HepG2 (cell line): ENCODE results near the gene LRRTM3. TPM values are rescaled to one million over a fixed set of nuclear protein-coding genes. Genes with fewer than 3 reads are reported as not detected.

Experiments
- ATAC-seq: fragments of 200-7000 bp; cut with Tn5 transposase; 3 replicates; pipeline ENCODE4 v1.9.1; 2020; ENCODE audit warnings: mild to moderate bottlenecking, moderate library complexity
- BruUV-seq: library from RNA; stranded (reverse); fragments of 400-500 nt; replicated peaks from 2 replicates; lab custom pipeline; 2021; lab: Mats Ljungman, UMichigan
- CTCF ChIA-PET: fragments of 300-600 bp; formaldehyde crosslinking; extraction: SDS; loops from one replicate; lab custom pipeline; 2021; ENCODE audit warnings: low total read pairs, inconsistent platforms, low intra/inter-chr PET ratio; lab: Yijun Ruan, JAX
- POLR2A ChIA-PET: fragments of 350-600 bp; sonication (Branson Sonifier 250); formaldehyde crosslinking; loops from one replicate; lab custom pipeline; 2020; ENCODE audit warnings: antibody characterized with exemption, inconsistent platforms; lab: Yijun Ruan, JAX
- DNase-seq: peaks from one replicate; pipeline ENCODE4 v3.0.0-alpha.2; 2015; ENCODE audit warnings: low spot score
- FAIRE-seq: peaks from 3 replicates; lab custom pipeline; 2011; peaks lifted over from hg19 to GRCh38; lab: Jason Lieb, UNC
- H2AFZ ChIP-seq: one replicate; pipeline ENCODE4 v1.6.1; 2011; ENCODE audit warnings: low read length, inconsistent platforms
- H3K27ac ChIP-seq: fragments of 300-600 bp; 3 replicates; pipeline ENCODE4 v1.8.0; 2011; ENCODE audit warnings: mixed run types, mild to moderate bottlenecking, mixed read lengths, low read length, inconsistent platforms; ENCODE audit not compliant: insufficient read depth; ENCODE audit errors: extremely low read length
- H3K27me3 ChIP-seq, 2 experiments: fragments of 200-600 bp in 1 of 2; 2 replicates in 1 of 2; 3 replicates in 1 of 2; pipeline versions ENCODE4 v1.6.0 to v1.8.0; 2011; ENCODE audit warnings: low read length in 2 of 2, mild to moderate bottlenecking in 2 of 2, moderate library complexity in 2 of 2, inconsistent platforms in 1 of 2; ENCODE audit not compliant: insufficient read depth in 2 of 2, control insufficient read depth in 1 of 2
- H3K36me3 ChIP-seq, 2 experiments: fragments of 200-600 bp in 1 of 2; replicated peaks in 1 of 2; 2 replicates in 1 of 2; 3 replicates in 1 of 2; pipeline versions ENCODE4 v1.5.1 to v1.8.0; 2011; ENCODE audit warnings: low read length in 2 of 2, inconsistent platforms in 1 of 2; ENCODE audit not compliant: insufficient read depth in 2 of 2, control insufficient read depth in 1 of 2
- H3K4me1 ChIP-seq: 2 replicates; pipeline ENCODE4 v1.5.1; 2012; ENCODE audit warnings: low read length, inconsistent platforms; ENCODE audit not compliant: insufficient read depth
- H3K4me2 ChIP-seq: 2 replicates; pipeline ENCODE4 v1.6.0; 2011; ENCODE audit warnings: low read depth, low read length, inconsistent platforms
- H3K4me3 ChIP-seq, 3 experiments: fragments of 200-600 bp in 1 of 3; sonication (generic), shearing (Covaris generic) in 1 of 3; replicated peaks in 1 of 3; 2 replicates each; pipeline ENCODE4 v1.5.1; 2011 to 2016; ENCODE audit warnings: low read length in 3 of 3, inconsistent platforms in 2 of 3, low read depth in 2 of 3, mild to moderate bottlenecking in 2 of 3, control low read depth in 1 of 3, mixed read lengths in 1 of 3; ENCODE audit not compliant: insufficient read depth in 1 of 3
- H3K79me2 ChIP-seq: one replicate; pipeline ENCODE4 v1.6.1; 2011; ENCODE audit warnings: low read length, inconsistent platforms; ENCODE audit not compliant: insufficient read depth
- H3K9ac ChIP-seq: 2 replicates; pipeline ENCODE4 v1.6.0; 2011; ENCODE audit warnings: mild to moderate bottlenecking, low read depth, low read length, inconsistent platforms; ENCODE audit not compliant: insufficient read depth
- H3K9me3 ChIP-seq: 2 replicates; pipeline ENCODE4 v1.5.1; 2012; ENCODE audit warnings: mild to moderate bottlenecking, low read length
- H4K20me1 ChIP-seq: 2 replicates; pipeline ENCODE4 v1.6.0; 2011; ENCODE audit warnings: inconsistent platforms, mild to moderate bottlenecking, low read length, moderate library complexity; ENCODE audit not compliant: insufficient read depth
- AGO1 ChIP-seq: fragments of 200-400 bp; formaldehyde crosslinking; IDR thresholded peaks from 2 replicates; pipeline ENCODE4 v1.6.1; 2017; ENCODE audit warnings: mild to moderate bottlenecking, low read depth, low read length, moderate library complexity; ENCODE audit not compliant: poor library complexity, severe bottlenecking
- CENPT ChIP-seq: sonication (generic); formaldehyde crosslinking; IDR thresholded peaks from 2 replicates; pipeline ENCODE4 v1.8.0; 2022; ENCODE audit warnings: low read depth, mild to moderate bottlenecking, moderate library complexity, missing genetic modification reagents
- ERF ChIP-seq: IDR thresholded peaks from 2 replicates; pipeline ENCODE4 v1.6.1; 2018; ENCODE audit warnings: missing biosample characterization, missing genetic modification reagents
- HBP1 ChIP-seq: IDR thresholded peaks from 2 replicates; pipeline ENCODE4 v1.6.1; 2016; ENCODE audit warnings: low read depth, control low read depth
- MED13 ChIP-seq: sonication (generic); formaldehyde crosslinking; IDR thresholded peaks from 2 replicates; pipeline ENCODE4 v1.5.0; 2020; ENCODE audit warnings: missing genetic modification reagents
- MIXL1 ChIP-seq: IDR thresholded peaks from 2 replicates; pipeline ENCODE4 v1.6.1; 2016
- POLR2G ChIP-seq: fragments of 200-400 bp; formaldehyde crosslinking; IDR thresholded peaks from 2 replicates; pipeline ENCODE4 v1.6.1; 2018; ENCODE audit warnings: mild to moderate bottlenecking, low read depth, low read length, moderate library complexity
- RNF219 ChIP-seq: sonication (generic); formaldehyde crosslinking; IDR thresholded peaks from 2 replicates; pipeline ENCODE4 v1.5.0; 2020; ENCODE audit warnings: mild to moderate bottlenecking, missing genetic modification reagents
- ZNF784 ChIP-seq: sonication (generic); formaldehyde crosslinking; IDR thresholded peaks from 2 replicates; pipeline ENCODE4 v1.5.1; 2020; ENCODE audit warnings: missing genetic modification reagents, mild to moderate bottlenecking, borderline replicate concordance
- WGBS: methylation state at CpG from one replicate; pipeline ENCODE4 v1.1.6; 2017; ENCODE audit warnings: low lambda C conversion rate; 5-methylcytosine and 5-hydroxymethylcytosine counted together
- in situ Hi-C: cut with HindIII; loops from 2 replicates; pipeline ENCODE4 v1.10.0; 2017; ENCODE audit warnings: low pct_unique_long_range_greater_than_20kb; ENCODE audit not compliant: extremely low pct_ligation_motif_present
- intact Hi-C: fragments of 100-400 bp; cut with micrococcal nuclease; formaldehyde crosslinking; loops from one replicate; pipeline ENCODE4 v1.10.0; 2022; ENCODE audit not compliant: unreplicated experiment
- polyA plus RNA-seq, 8 experiments: library from polyadenylated mRNA; depleted of rRNA in 3 of 8; stranded (reverse) in 7 of 8; unstranded in 1 of 8; fragments of >200 nt; fragmentation: Illumina TruSeq in 4 of 8; extraction: Trizol in 4 of 8; gene quantifications; 2 replicates each; pipeline versions ENCODE4 v1.2.1 to v1.2.3, GENCODE V29; 2011 to 2016; ENCODE audit warnings: low read depth in 4 of 8, missing spikeins in 1 of 8, mixed read lengths in 1 of 8; ENCODE audit not compliant: insufficient read depth in 1 of 8
- total RNA-seq, 5 experiments: library from RNA; depleted of rRNA; stranded (reverse); fragments of >200 nt; fragmentation: Illumina TruSeq; extraction: Trizol; gene quantifications; 2 replicates each; pipeline ENCODE4 v1.2.3, GENCODE V29; 2016; ENCODE audit warnings: low read depth in 1 of 5
- TF ChIP-seq, protein P1 (sequence below): sonication (generic); formaldehyde crosslinking; IDR thresholded peaks from 2 replicates; pipeline ENCODE4 v1.4.0; 2020; ENCODE audit warnings: mild to moderate bottlenecking, missing genetic modification reagents, borderline replicate concordance
- TF ChIP-seq, protein P2 (sequence below): sonication (generic); formaldehyde crosslinking; IDR thresholded peaks from 2 replicates; pipeline ENCODE4 v1.5.0; 2020; ENCODE audit warnings: missing genetic modification reagents

The LRRTM3 gene
- total and polyA plus RNA-seq, 2 of the 13 experiments (the other 11 are each of a cell fraction or from before 2014, with no cell fraction given), result not detected

GRCh38 chr10:66877361-66877760 is 48.5 kb upstream of the LRRTM3 start:
- no peaks in the 10 kb centered on the region for H3K4me1 ChIP-seq
- no peak for ATAC-seq
- no peaks in the 10 kb centered on the region for H3K36me3 ChIP-seq
- no peak overlapping the region for H3K27ac ChIP-seq
- no peak overlapping the region for H3K4me3 ChIP-seq
- FAIRE-seq, result no peak
- no peaks in the 10 kb centered on the region for H3K79me2 ChIP-seq
- ChIA-PET POLR2A (no interaction called here), CTCF (no interaction called here)
- intact Hi-C loops (no loop called here), in situ Hi-C loops (no loop called here)
- H3K4me2 ChIP-seq, result no peak overlapping the region
- no peak overlapping the region for H3K9ac ChIP-seq
- no peak overlapping the region for H2AFZ ChIP-seq
- WGBS, result 0% methylated on average over 2 of the region's 2 CpGs
- TF ChIP-seq MIXL1 (CRISPR knock-in tag) (no peak), ERF (no peak), MED13 (CRISPR knock-in tag) (no peak), RNF219 (CRISPR knock-in tag) (no peak), POLR2G (no peak), CENPT (CRISPR knock-in tag) (no peak), AGO1 (no peak), ZNF784 (CRISPR knock-in tag) (no peak), HBP1 (CRISPR knock-in tag) (no peak)
- TF ChIP-seq, protein P1, sequence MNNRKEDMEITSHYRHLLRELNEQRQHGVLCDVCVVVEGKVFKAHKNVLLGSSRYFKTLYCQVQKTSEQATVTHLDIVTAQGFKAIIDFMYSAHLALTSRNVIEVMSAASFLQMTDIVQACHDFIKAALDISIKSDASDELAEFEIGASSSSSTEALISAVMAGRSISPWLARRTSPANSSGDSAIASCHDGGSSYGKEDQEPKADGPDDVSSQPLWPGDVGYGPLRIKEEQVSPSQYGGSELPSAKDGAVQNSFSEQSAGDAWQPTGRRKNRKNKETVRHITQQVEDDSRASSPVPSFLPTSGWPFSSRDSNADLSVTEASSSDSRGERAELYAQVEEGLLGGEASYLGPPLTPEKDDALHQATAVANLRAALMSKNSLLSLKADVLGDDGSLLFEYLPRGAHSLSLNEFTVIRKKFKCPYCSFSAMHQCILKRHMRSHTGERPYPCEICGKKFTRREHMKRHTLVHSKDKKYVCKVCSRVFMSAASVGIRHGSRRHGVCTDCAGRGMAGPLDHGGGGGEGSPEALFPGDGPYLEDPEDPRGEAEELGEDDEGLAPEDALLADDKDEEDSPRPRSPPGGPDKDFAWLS (CRISPR knock-in tag), result no peak
- TF ChIP-seq, protein P2, sequence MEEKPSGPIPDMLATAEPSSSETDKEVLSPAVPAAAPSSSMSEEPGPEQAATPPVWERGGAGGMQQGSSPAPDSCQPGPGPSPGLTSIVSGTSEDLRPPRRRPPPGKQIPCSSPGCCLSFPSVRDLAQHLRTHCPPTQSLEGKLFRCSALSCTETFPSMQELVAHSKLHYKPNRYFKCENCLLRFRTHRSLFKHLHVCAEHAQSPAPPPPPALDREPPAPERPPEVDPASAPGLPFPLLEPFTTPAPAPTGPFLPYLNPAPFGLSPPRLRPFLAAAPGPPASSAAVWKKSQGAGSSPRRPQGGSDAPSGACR, result no peak
- no peak for DNase-seq
- no peaks in the 10 kb centered on the region for H3K9me3 ChIP-seq
- H4K20me1 ChIP-seq, result no peaks in the 10 kb centered on the region
- H3K27me3 ChIP-seq, result no peaks in the 10 kb centered on the region
- BruUV-seq, result no TSS peak
